Neural cell (in vitro differentiated cells): Measurements from ENCODE around the gene GNE. TPM values are rescaled to one million over a fixed set of nuclear protein-coding genes. Genes with fewer than 3 reads are reported as not detected.
"Not testable (repeated sequence)": the region's sequence is repeated elsewhere in the genome, so short reads cannot be mapped to it uniquely, and the experiment has no call there.

ENCODE experiments used
- H2AFZ ChIP-seq: fragments of 200-600, 300-800 bp; sonication (generic), shearing (Covaris generic); 2 replicates; pipeline ENCODE4 v1.6.0; 2014; ENCODE audit warnings: low read depth, mild to moderate bottlenecking, antibody characterized with exemption, low read length, moderate library complexity
- H3F3A ChIP-seq: fragments of 200-600 bp; shearing (Covaris generic); 2 replicates; pipeline ENCODE4 v1.6.1; 2016; ENCODE audit warnings: mild to moderate bottlenecking, moderate library complexity, mixed read lengths, antibody characterized with exemption, low read length; ENCODE audit not compliant: insufficient read depth, poor library complexity, severe bottlenecking
- H3K27ac ChIP-seq: fragments of 200-600, 300-800 bp; sonication (generic), shearing (Covaris generic); 2 replicates; pipeline ENCODE4 v1.5.1; 2014; ENCODE audit warnings: mild to moderate bottlenecking, low read length, moderate library complexity
- H3K27me3 ChIP-seq: fragments of 300-800, 200-600 bp; sonication (generic), shearing (Covaris generic); 2 replicates; pipeline ENCODE4 v1.6.0; 2014; ENCODE audit warnings: mild to moderate bottlenecking, low read depth, low read length, moderate library complexity; ENCODE audit not compliant: insufficient read depth
- H3K36me3 ChIP-seq: fragments of 300-800, 200-600 bp; sonication (generic), shearing (Covaris generic); 2 replicates; pipeline ENCODE4 v1.5.1; 2014; ENCODE audit warnings: mild to moderate bottlenecking, antibody characterized with exemption, low read length, moderate library complexity; ENCODE audit not compliant: insufficient read depth
- H3K4me2 ChIP-seq: fragments of 300-800, 200-600 bp; sonication (generic), shearing (Covaris generic); 2 replicates; pipeline ENCODE4 v1.6.0; 2014; ENCODE audit warnings: mild to moderate bottlenecking, low read length
- H3K4me3 ChIP-seq: fragments of 300-800, 200-600 bp; sonication (generic), shearing (Covaris generic); 2 replicates; pipeline ENCODE4 v1.5.1; 2014; ENCODE audit warnings: mild to moderate bottlenecking, low read length, moderate library complexity
- H3K79me2 ChIP-seq: fragments of 200-600 bp; shearing (Covaris generic); replicated peaks from 2 replicates; pipeline ENCODE4 v1.6.0; 2014; ENCODE audit warnings: mild to moderate bottlenecking, low read length, moderate library complexity; ENCODE audit not compliant: insufficient read depth
- H3K9ac ChIP-seq: fragments of 300-800, 200-600 bp; sonication (generic), shearing (Covaris generic); 2 replicates; pipeline ENCODE4 v1.6.1; 2016; ENCODE audit warnings: mild to moderate bottlenecking, low read length, mixed read lengths
- H3K9me2 ChIP-seq: fragments of 200-600 bp; shearing (Covaris generic); 2 replicates; pipeline ENCODE4 v1.6.1; 2016; ENCODE audit warnings: mild to moderate bottlenecking, low read length, mixed read lengths; ENCODE audit not compliant: insufficient read depth
- H3K9me3 ChIP-seq: fragments of 200-600, 300-800 bp; sonication (generic), shearing (Covaris generic); 2 replicates; pipeline ENCODE4 v1.6.1; 2016; ENCODE audit warnings: mild to moderate bottlenecking, mixed run types, low read length, moderate library complexity, mixed read lengths
- H4K20me1 ChIP-seq: fragments of 200-600 bp; shearing (Covaris generic); 2 replicates; pipeline ENCODE4 v1.6.1; 2016; ENCODE audit warnings: mild to moderate bottlenecking, mixed run types; ENCODE audit not compliant: insufficient read depth
- CTCF ChIP-seq: fragments of 450-650 bp; IDR thresholded peaks from 2 replicates; pipeline ENCODE4 v1.5.1; 2014; ENCODE audit warnings: antibody characterized with exemption, mild to moderate bottlenecking, moderate library complexity; ENCODE audit not compliant: poor library complexity, severe bottlenecking
- EP300 ChIP-seq: fragments of 450-650 bp; conservative IDR thresholded peaks from 2 replicates; pipeline ENCODE4 v1.6.1; 2014; ENCODE audit warnings: antibody characterized with exemption, mild to moderate bottlenecking, moderate library complexity; ENCODE audit not compliant: poor library complexity, severe bottlenecking
- EZH2 ChIP-seq: fragments of 200-600, 300-800 bp; shearing (Covaris generic), sonication (generic); IDR thresholded peaks from 2 replicates; pipeline ENCODE4 v1.6.1; 2014; ENCODE audit warnings: antibody characterized with exemption, low read length, borderline replicate concordance, mild to moderate bottlenecking; ENCODE audit not compliant: insufficient read depth, poor library complexity, severe bottlenecking
- MXI1 ChIP-seq: fragments of 450-650 bp; conservative IDR thresholded peaks from 2 replicates; pipeline ENCODE4 v1.6.1; 2014; ENCODE audit warnings: antibody characterized with exemption, mild to moderate bottlenecking; ENCODE audit not compliant: poor library complexity, severe bottlenecking
- POLR2AphosphoS5 ChIP-seq: IDR thresholded peaks from 2 replicates; pipeline ENCODE4 v1.6.1; 2012
- RAD21 ChIP-seq: fragments of 450-650 bp; conservative IDR thresholded peaks from 2 replicates; pipeline ENCODE4 v1.6.1; 2014; ENCODE audit warnings: antibody characterized with exemption, mild to moderate bottlenecking, moderate library complexity
- REST ChIP-seq: IDR thresholded peaks from 2 replicates; pipeline ENCODE4 v1.6.1; 2012; ENCODE audit warnings: borderline replicate concordance
- SMC3 ChIP-seq: fragments of 450-650 bp; conservative IDR thresholded peaks from 2 replicates; pipeline ENCODE4 v1.6.1; 2014; ENCODE audit warnings: antibody characterized with exemption, mild to moderate bottlenecking, moderate library complexity; ENCODE audit not compliant: poor library complexity
- TAF1 ChIP-seq: IDR thresholded peaks from 2 replicates; pipeline ENCODE4 v1.6.1; 2012; ENCODE audit warnings: low read depth
- polyA plus RNA-seq: library from polyadenylated mRNA; depleted of rRNA; stranded (reverse); fragments of >200 nt; gene quantifications from 2 replicates; pipeline ENCODE4 v1.2.3, GENCODE V29; 2014

GNE gene
- polyA plus RNA-seq, 1 donor from 2014 or later, result 22.7 TPM

- Histone ChIP-seq H3K27ac (no peak overlapping the region), H3K27me3 (no peaks in the 10 kb centered on the region), H2AFZ (no peak overlapping the region), H3K9ac (no peak overlapping the region), H3K9me2 (no peaks in the 10 kb centered on the region), H3K4me3 (no peak overlapping the region), H3F3A (no peaks in the 10 kb centered on the region), H3K36me3 (no peaks in the 10 kb centered on the region), H4K20me1 (no peaks in the 10 kb centered on the region), H3K4me2 (no peak overlapping the region), H3K9me3 (no peaks in the 10 kb centered on the region), H3K79me2 (peaks cover 4% of the 10 kb centered on the region)
- no peak for TF ChIP-seq POLR2AphosphoS5
- TF ChIP-seq REST, result no peak
- TF ChIP-seq RAD21, result no peak
- TF ChIP-seq EZH2, result no peak
- no peak for TF ChIP-seq MXI1
- no peak for TF ChIP-seq CTCF
- no peak for TF ChIP-seq EP300
- TF ChIP-seq TAF1, result no peak
- TF ChIP-seq SMC3, result no peak
These were observed 12.3 kb downstream of the GNE start for GRCh38 chr9:36245906-36246305.

- H3K4me3 ChIP-seq, H3F3A ChIP-seq, H2AFZ ChIP-seq, H3K9ac ChIP-seq, H3K4me2 ChIP-seq, H3K9me3 ChIP-seq, H3K27me3 ChIP-seq, H3K9me2 ChIP-seq, H4K20me1 ChIP-seq, H3K27ac ChIP-seq, H3K79me2 ChIP-seq, H3K36me3 ChIP-seq: not testable (repeated sequence)
These were observed 18.6 kb downstream of the GNE start for GRCh38 chr9:36239675-36240074.

GRCh38 chr9:36239205-36239604, 19.0 kb downstream of the GNE start:
- H3K27me3 ChIP-seq, H3K9me2 ChIP-seq, H3K36me3 ChIP-seq, H4K20me1 ChIP-seq, H3K27ac ChIP-seq, H3F3A ChIP-seq, H3K4me2 ChIP-seq, H3K4me3 ChIP-seq, H3K79me2 ChIP-seq, H3K9me3 ChIP-seq, H2AFZ ChIP-seq, H3K9ac ChIP-seq: not testable (repeated sequence)
